GM12864 (cell line): ENCODE data around the gene RXFP1.
A peak's percentile ranks its signal among the peaks of the same experiment; 100 is the strongest.

Source experiments
- DNase-seq: peaks from one replicate; pipeline ENCODE4 v3.0.0-alpha.2; 2011; ENCODE audit warnings: low read depth
- H3K4me3 ChIP-seq: 2 replicates; pipeline ENCODE4 v1.5.1; 2011; ENCODE audit warnings: mild to moderate bottlenecking, low read depth, low read length, control low read depth
- CTCF ChIP-seq: IDR thresholded peaks from 2 replicates; pipeline ENCODE4 v1.5.1; 2011; ENCODE audit warnings: low read depth, mild to moderate bottlenecking, moderate library complexity, low read length, control low read depth, inconsistent platforms; ENCODE audit errors: missing control alignments

Gene RXFP1

GRCh38 chr4:158571736-158572135 lies 50.1 kb downstream of the RXFP1 start:
- TF ChIP-seq CTCF = no peak
- no peak overlapping the region for H3K4me3 ChIP-seq
- DNase-seq = no peak

GRCh38 chr4:158572608-158573007 lies 50.9 kb downstream of the RXFP1 start:
- no peak for TF ChIP-seq CTCF

GRCh38 chr4:158578476-158578875 lies 56.8 kb downstream of the RXFP1 start:
- TF ChIP-seq CTCF = peak; percentile 10
- H3K4me3 ChIP-seq = no peak overlapping the region
- DNase-seq = no peak

More at GRCh38 chr4:158572608-158573007, 50.9 kb downstream of the RXFP1 start:
- no peak for DNase-seq
- H3K4me3 ChIP-seq = no peak overlapping the region

DNA sequence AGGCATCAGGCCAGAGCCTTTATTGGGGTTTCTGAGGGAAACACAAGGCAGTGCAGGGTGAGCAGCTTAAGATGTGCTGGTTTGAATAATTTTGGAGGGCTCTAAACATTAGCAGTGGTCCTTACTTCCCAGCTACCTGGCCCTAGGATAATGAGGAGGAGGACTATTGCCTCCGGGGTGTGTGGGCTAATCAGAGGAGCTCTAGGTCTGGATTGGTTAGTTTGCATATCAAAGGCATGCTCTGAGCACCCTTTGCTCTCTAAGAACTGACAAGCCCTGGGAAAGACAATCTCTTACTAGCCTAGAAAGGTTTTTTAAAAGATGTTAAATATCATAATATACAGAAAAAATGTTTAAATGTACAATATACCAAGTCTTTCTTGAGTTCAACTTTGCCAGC lies 58.4 kb downstream of the RXFP1 start:
- DNase-seq = no peak
- H3K4me3 ChIP-seq = no peak overlapping the region
- no peak for TF ChIP-seq CTCF

DNA sequence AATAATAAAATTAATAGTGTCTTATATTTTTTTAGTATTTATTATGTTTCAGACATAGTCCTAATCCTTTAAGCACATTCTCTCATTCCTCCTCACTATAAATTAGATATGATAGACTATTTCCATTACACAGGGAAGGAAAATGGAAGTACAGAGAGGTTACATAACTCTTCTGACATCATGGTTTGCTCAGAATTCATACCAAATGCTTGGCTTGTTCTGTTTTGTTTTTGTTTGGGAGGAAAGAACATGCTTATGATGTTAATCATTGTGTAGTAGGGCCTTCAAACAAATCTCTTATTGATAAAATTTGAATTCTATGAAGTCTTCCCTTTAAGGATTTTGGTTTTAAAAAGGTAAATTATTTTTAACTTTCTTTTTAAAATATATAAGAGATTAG lies 59.5 kb downstream of the RXFP1 start:
- DNase-seq = no peak
- TF ChIP-seq CTCF = no peak
- H3K4me3 ChIP-seq = no peak overlapping the region

DNA sequence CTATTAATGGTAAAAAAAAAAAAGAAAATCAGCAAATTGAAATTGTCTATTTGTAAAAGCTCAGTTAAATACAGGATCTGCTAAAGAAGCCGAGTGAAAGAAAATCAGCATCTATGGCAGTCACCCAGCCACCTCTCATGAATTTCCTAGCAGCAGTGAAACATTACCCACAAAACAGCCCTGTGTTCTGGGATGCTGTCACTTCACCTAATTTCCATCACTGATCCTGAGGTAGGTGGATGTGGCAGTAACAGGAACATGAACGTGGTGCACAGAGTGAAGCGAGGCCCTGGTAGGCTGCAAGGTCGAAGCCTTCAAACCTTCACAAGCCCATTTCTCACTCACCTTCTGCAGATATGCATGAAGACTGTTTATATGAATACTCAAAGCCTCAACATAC lies 65.2 kb downstream of the RXFP1 start:
- no peak for TF ChIP-seq CTCF
- no peak overlapping the region for H3K4me3 ChIP-seq
- DNase-seq = no peak

DNA sequence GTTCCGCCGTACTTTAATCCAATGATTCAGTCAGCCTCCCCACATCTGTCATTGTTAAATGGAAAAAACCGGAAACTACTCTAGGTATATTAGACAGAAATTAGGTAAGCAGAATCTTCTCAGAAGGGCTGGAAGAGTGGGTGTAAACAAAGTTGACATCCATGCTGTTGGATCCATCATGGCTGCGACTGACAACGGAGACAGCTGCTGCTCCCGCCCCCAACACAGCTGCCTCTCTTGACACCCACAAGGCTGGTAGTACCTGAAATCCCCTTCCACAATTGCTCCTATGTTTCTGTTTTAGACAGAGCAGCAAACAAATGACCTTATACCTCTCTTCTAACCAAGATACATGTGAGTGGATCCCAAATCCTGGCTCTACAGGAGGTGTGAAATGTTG lies 66.6 kb downstream of the RXFP1 start:
- DNase-seq = no peak
- H3K4me3 ChIP-seq = no peak overlapping the region
- TF ChIP-seq CTCF = no peak
